Right lung (tissue), 5 donors: ENCODE data around the gene HELB. TPM values are rescaled to one million over a fixed set of nuclear protein-coding genes. Genes with fewer than 3 reads are reported as not detected.

Experiments
- DNase-seq, 2 donors: peaks; one replicate each; pipeline ENCODE4 v3.0.0-alpha.2; 2013
- polyA plus RNA-seq, 5 donors: library from polyadenylated mRNA; unstranded; fragments of 120-200 nt; gene quantifications; one replicate each; pipeline versions ENCODE4 v1.2.1 to v1.2.3, GENCODE V29; 2013; ENCODE audit warnings: inconsistent platforms in 1 of 5, low replicate concordance in 1 of 5; ENCODE audit not compliant: insufficient read length in 5 of 5, insufficient read depth in 1 of 5

Gene HELB
- polyA plus RNA-seq, 5 donors = 2.8 to 8.2 (median 4.8) TPM

GRCh38 chr12:66361703-66362102, 59.4 kb downstream of the HELB start:
- DNase-seq = no peak

GRCh38 chr12:66365718-66366490, 63.6 kb downstream of the HELB start:
- DNase-seq = no peak

- DNase-seq = no peak
Measured at GRCh38 chr12:66367015-66367667, 64.8 kb downstream of the HELB start.

GRCh38 chr12:66371982-66372381, 69.7 kb downstream of the HELB start:
- no peak for DNase-seq

GRCh38 chr12:66375560-66375959, 73.3 kb downstream of the HELB start:
- DNase-seq = no peak

GRCh38 chr12:66379616-66380015, 77.3 kb downstream of the HELB start:
- DNase-seq = no peak

GRCh38 chr12:66380769-66381535, 78.7 kb downstream of the HELB start:
- no peak for DNase-seq

- DNase-seq = no peak
Measured at GRCh38 chr12:66387117-66387516, 84.8 kb downstream of the HELB start.

Other genes with a start within 250 kb of the HELB start
- 10 to 100 TPM; 23.3 to 31.3 (median 25.6) TPM for gene LLPH, start 171.7 kb upstream of the HELB start, polyA plus RNA-seq
- gene TMBIM4, start 132.5 kb upstream of the HELB start, polyA plus RNA-seq = 100 to 1,000 TPM; 107 to 149 (median 117) TPM
- gene IRAK3, start 113.3 kb upstream of the HELB start, polyA plus RNA-seq = 10 to 100 TPM; 21.6 to 46.7 (median 31.6) TPM